MCF 10A (cell line): ENCODE measurements around the gene HELZ. TPM values are rescaled to one million over a fixed set of nuclear protein-coding genes. Genes with fewer than 3 reads are reported as not detected.

ENCODE experiments used
- BruUV-seq: library from RNA; stranded (reverse); fragments of 400-500 nt; replicated peaks from 2 replicates; lab custom pipeline; 2021; lab: Mats Ljungman, UMichigan
- CTCF ChIA-PET: fragments of 300-600 bp; sonication (Branson Sonifier 250); formaldehyde crosslinking; extraction: SDS; loops from one replicate; lab custom pipeline; 2021; ENCODE audit warnings: antibody characterized with exemption, inconsistent platforms; lab: Yijun Ruan, JAX
- POLR2A ChIA-PET: fragments of 300-600, 350-650 bp; sonication (Branson Sonifier 250); formaldehyde crosslinking; extraction: SDS; loops from one replicate; lab custom pipeline; 2020; ENCODE audit warnings: antibody characterized with exemption, inconsistent platforms; lab: Yijun Ruan, JAX
- DNase-seq: peaks from one replicate; pipeline ENCODE4 v3.0.0-alpha.2; 2018; ENCODE audit not compliant: unreplicated experiment
- H3K27ac Mint-ChIP-seq: one replicate; pipeline ENCODE4 v1.8.0; 2022; ENCODE audit warnings: mild to moderate bottlenecking, low read depth, mixed read lengths; ENCODE audit not compliant: unreplicated experiment
- H3K27me3 Mint-ChIP-seq: one replicate; pipeline ENCODE4 v1.8.0; 2022; ENCODE audit warnings: mixed read lengths; ENCODE audit not compliant: insufficient read depth, unreplicated experiment
- H3K36me3 Mint-ChIP-seq: one replicate; pipeline ENCODE4 v1.8.0; 2022; ENCODE audit warnings: mild to moderate bottlenecking, moderate library complexity, mixed read lengths; ENCODE audit not compliant: insufficient read depth, unreplicated experiment
- H3K4me1 Mint-ChIP-seq: one replicate; pipeline ENCODE4 v1.8.0; 2022; ENCODE audit warnings: mixed read lengths; ENCODE audit not compliant: insufficient read depth, unreplicated experiment
- H3K4me3 Mint-ChIP-seq: one replicate; pipeline ENCODE4 v1.8.0; 2022; ENCODE audit warnings: mild to moderate bottlenecking, moderate library complexity, mixed read lengths; ENCODE audit not compliant: unreplicated experiment
- H3K9me3 Mint-ChIP-seq: one replicate; pipeline ENCODE4 v1.8.0; 2022; ENCODE audit warnings: mixed read lengths; ENCODE audit not compliant: unreplicated experiment
- intact Hi-C: fragments of 100-400 bp; cut with micrococcal nuclease; formaldehyde crosslinking; loops from 2 replicates; pipeline ENCODE4 v1.14.1; 2022
- total RNA-seq: library from RNA; stranded (reverse); gene quantifications from 2 replicates; pipeline ENCODE4 v1.2.3, GENCODE V29; 2022
- TF ChIP-seq, protein P1 (sequence below): fragments of 200-600 bp; IDR thresholded peaks from one replicate; pipeline ENCODE4 v1.8.0; 2022; ENCODE audit warnings: antibody characterized with exemption, mild to moderate bottlenecking; ENCODE audit not compliant: unreplicated experiment

The HELZ gene
- total RNA-seq, 1 experiment from 2014 or later, result 71.7 TPM

DNA sequence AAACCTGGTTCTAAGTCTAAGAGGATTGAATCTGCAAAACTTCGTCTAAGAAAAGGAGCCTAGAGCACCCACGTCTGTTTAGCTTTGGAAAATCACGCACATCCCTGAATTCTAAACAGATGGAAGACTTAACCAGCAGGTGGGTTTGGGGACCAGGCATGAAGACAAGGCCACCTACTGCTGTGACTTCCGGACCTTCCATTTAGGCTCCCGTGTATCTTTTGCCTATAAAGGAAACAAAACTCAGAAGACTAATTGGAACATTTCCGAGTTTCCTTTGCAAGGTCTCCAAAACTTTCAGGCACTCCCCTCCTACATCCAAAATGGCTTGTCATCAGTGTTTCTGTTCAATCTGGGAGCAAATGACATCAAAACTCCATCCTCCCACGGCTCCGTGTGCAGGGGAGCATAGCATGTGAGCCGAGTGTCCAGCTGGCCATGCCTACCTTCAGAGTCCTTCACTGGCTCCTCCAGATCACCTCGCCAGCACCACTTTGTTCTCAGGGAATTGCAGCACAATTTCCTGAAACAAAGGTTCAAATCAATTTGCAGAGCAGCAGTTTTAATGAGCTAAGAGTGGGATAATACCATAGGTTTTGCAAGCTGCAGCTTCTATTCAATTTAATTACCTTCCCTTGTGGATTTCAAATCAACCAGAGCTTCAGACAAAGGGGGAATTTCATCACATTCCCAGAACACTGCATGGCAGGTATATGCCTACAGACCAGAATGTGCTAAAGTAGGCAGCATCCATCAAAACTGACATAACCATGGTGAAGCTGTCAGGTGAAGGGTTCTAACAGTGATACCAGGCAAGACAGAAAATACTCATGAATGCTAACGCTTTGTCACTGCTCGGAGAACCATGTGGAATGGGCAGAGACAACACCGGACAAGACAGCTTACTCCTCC, 177.2 kb downstream of the HELZ start:
- ChIA-PET POLR2A (interaction anchor here (0.6 to 1.6 kb wide), 5 partner anchors 8 to 1161 kb away, joined by 3 to 8 read pairs (median 3); no protein-coding TSS in a partner anchor), CTCF (interaction anchor here (0.8 to 0.9 kb wide), 2 partner anchors 24 to 892 kb away, joined by 3 read pairs; no protein-coding TSS in a partner anchor)
- intact Hi-C loops, result no loop called here
- H3K27ac Mint-ChIP-seq, result no peak overlapping the region
- TF ChIP-seq, protein P1, sequence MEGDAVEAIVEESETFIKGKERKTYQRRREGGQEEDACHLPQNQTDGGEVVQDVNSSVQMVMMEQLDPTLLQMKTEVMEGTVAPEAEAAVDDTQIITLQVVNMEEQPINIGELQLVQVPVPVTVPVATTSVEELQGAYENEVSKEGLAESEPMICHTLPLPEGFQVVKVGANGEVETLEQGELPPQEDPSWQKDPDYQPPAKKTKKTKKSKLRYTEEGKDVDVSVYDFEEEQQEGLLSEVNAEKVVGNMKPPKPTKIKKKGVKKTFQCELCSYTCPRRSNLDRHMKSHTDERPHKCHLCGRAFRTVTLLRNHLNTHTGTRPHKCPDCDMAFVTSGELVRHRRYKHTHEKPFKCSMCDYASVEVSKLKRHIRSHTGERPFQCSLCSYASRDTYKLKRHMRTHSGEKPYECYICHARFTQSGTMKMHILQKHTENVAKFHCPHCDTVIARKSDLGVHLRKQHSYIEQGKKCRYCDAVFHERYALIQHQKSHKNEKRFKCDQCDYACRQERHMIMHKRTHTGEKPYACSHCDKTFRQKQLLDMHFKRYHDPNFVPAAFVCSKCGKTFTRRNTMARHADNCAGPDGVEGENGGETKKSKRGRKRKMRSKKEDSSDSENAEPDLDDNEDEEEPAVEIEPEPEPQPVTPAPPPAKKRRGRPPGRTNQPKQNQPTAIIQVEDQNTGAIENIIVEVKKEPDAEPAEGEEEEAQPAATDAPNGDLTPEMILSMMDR, result no peak
- peaks cover 5% of the 10 kb centered on the region for H3K9me3 Mint-ChIP-seq
- no peaks in the 10 kb centered on the region for H3K27me3 Mint-ChIP-seq
- H3K36me3 Mint-ChIP-seq, result peaks cover 28% of the 10 kb centered on the region
- TSS peak; percentile 8 for BruUV-seq
- H3K4me3 Mint-ChIP-seq, result no peak overlapping the region
- H3K4me1 Mint-ChIP-seq, result no peaks in the 10 kb centered on the region
- DNase-seq, result no peak

DNA sequence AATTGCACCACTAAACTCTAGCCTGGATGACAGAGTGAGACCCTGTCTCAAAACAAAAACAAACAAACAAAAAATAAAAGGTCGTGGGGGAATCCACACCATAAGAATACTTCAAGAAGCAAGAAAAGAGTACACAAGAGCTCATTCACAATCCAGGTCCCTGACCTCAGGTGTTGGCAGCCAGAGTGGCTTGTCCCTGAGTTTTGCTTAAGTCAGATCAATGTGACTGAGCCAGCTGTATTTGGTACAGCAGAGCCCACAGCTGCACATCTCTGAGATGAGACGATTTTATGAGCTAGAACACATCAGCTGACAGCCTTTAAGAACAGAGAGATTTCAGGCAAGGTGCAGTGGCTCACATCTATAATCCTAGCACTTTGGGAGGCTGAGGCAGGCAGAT, 178.3 kb downstream of the HELZ start:
- POLR2A ChIA-PET, result interaction anchor here (1.6 kb wide), 1 partner anchor 9 kb away, joined by 8 read pairs; no protein-coding TSS in a partner anchor

DNA sequence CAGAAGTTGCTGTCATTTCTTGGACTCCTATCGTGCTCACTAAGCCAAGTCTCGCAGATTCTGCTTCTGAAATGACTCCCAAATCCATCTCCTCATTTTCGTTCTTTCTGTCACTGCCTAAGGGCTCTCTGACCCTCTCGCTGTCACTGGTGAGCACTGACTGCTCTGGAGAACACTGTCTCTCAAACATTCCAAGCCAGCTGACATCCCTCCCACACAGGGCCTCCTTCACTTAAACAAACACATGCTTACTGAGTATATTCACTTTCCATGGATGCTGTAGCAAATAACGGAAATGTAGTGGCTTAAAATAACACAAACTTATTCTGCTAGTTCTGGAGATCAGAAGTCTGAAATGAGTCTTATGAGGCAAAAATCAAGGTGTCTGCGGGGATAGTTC, 181.9 kb downstream of the HELZ start:
- ChIA-PET CTCF (interaction anchor here (0.6 kb wide), 1 partner anchor 132 kb away, joined by 3 read pairs; no protein-coding TSS in a partner anchor), POLR2A (no interaction called here)
- Mint-ChIP-seq H3K4me1 (no peaks in the 10 kb centered on the region), H3K27me3 (no peaks in the 10 kb centered on the region), H3K36me3 (peaks cover 19% of the 10 kb centered on the region), H3K4me3 (no peak overlapping the region), H3K27ac (no peak overlapping the region), H3K9me3 (peaks cover 5% of the 10 kb centered on the region)
- no TSS peak for BruUV-seq
- intact Hi-C loops, result no loop called here
- DNase-seq, result no peak
- TF ChIP-seq, protein P1, result no peak

More for the DNA sequence above, 178.3 kb downstream of the HELZ start:
- CTCF ChIA-PET, result no interaction called here
- intact Hi-C loops, result no loop called here
- Mint-ChIP-seq H3K4me3 (no peak overlapping the region), H3K4me1 (no peaks in the 10 kb centered on the region), H3K27me3 (no peaks in the 10 kb centered on the region), H3K9me3 (peaks cover 5% of the 10 kb centered on the region), H3K27ac (no peak overlapping the region), H3K36me3 (peaks cover 30% of the 10 kb centered on the region)
- BruUV-seq, result no TSS peak
- TF ChIP-seq, protein P1, result no peak
- DNase-seq, result no peak

DNA sequence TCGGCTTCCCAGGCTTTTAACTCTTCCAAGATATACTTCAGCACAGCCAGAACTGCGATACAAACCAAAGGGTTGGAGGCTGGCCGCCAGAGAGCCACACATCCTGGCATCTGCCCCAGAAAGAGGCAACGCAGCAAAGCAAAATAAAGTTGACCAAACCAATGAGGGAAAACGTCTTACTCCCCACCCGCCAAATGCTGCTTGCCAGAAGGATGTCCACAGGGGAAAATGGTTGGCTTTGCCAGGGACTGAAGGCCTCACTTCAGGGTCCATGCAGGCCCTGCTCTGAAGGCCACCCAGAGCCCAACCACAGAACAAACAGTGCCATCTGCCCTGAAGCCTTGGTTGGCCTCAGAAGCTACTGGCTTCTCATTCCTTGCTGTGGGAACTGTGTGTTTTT, 185.6 kb downstream of the HELZ start:
- Mint-ChIP-seq H3K27ac (no peak overlapping the region), H3K4me1 (no peaks in the 10 kb centered on the region), H3K36me3 (peaks cover 4% of the 10 kb centered on the region), H3K9me3 (peaks cover 5% of the 10 kb centered on the region), H3K4me3 (no peak overlapping the region), H3K27me3 (no peaks in the 10 kb centered on the region)
- TF ChIP-seq, protein P1, result no peak
- POLR2A ChIA-PET, result no interaction called here
- no TSS peak for BruUV-seq
- CTCF ChIA-PET, result no interaction called here
- intact Hi-C loops, result no loop called here
- DNase-seq, result no peak
